Epithelial cell of prostate (primary cell): ENCODE data around the gene FOLR2.
"Not testable (repeated sequence)": the region's sequence is repeated elsewhere in the genome, so short reads cannot be mapped to it uniquely, and the experiment has no call there.

ENCODE experiments used
- DNase-seq: peaks from one replicate; pipeline ENCODE4 v3.0.0-alpha.2; 2011; ENCODE audit warnings: low read depth, low spot score
- H3K27ac ChIP-seq: fragments of 450-650 bp; 2 replicates; pipeline ENCODE4 v1.5.1; 2017; ENCODE audit warnings: mild to moderate bottlenecking

FOLR2 gene

DNA sequence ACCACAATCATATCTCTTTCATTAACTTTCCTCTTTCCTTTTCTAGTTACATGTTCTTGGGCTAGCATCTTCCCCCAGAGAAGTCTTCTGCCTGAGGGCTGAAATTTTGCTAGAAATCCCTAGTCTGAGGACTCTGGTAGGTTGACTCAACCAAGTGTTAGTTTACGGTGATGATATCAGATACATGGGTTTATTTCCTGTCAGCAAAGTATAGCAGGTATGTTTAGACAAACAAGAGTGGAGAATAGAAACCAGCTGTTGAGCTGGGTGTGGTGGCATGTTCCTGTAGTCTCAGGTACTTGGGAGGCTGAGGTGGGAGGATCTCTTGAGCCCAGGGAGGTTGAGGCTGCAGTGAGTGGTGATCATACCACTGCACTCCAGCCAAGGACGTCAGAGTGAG, 13.4 kb upstream of the FOLR2 start:
- no peak overlapping the region for H3K27ac ChIP-seq
- no peak for DNase-seq

DNA sequence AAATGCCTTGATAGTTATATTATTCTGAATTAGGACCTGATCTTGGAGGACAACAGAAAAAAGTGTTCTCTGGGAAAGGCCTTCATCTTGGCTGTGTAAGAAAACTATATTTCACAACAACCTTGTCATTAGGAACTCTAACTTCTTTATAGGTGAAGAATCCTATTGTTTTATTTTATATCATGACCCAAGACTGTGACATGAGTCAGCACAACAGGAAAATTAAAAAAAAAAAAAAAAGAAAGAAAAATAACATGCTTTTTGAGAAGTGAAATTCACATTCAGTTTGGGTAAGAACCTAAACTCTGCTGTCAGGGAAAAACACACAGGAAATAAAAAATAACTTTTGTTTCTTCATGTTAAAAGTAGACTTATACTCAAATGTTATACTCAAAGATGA, 11.7 kb upstream of the FOLR2 start:
- no peak overlapping the region for H3K27ac ChIP-seq
- DNase-seq = no peak

DNA sequence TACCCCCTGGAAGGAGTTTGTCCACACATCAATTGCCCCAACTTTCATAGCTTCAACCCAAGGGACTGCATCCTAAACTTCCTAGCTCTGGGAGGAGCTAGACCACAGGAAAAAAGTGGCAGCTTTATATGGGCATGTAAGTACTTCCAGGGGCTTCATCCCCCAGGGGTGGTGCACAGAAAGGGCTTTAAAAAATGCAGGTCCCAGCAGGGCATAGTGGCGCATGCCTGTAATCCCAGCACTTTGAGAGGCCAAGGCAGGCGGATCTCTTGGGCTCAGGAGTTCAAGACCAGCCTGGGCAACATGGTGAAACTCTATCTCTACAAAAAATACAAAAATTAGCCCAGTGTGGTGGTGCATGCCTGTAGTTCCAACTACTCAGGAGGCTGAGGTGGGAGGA, 9.8 kb upstream of the FOLR2 start:
- DNase-seq = not testable (repeated sequence)

DNA sequence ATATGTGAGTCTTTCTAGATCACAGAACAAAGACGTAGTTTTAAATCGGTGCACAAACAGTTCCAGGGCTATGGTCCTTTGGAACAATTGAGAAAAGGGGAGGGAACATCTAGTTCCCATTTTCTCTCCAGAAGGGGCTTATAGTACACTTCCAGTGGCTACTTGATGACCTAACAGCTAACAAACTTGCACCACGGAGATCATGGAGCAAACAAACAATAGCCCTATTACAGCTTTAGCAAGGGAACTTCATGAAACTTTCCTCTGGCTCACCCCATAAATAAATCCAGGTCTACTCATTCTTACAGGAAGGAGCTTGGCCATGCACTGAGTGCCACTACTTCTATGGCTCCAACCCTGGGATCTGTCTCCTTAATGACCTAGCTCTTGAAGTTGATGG, 8.3 kb upstream of the FOLR2 start:
- H3K27ac ChIP-seq = no peak overlapping the region
- DNase-seq = no peak

More for the DNA sequence above, 9.8 kb upstream of the FOLR2 start:
- H3K27ac ChIP-seq = not testable (repeated sequence)

DNA sequence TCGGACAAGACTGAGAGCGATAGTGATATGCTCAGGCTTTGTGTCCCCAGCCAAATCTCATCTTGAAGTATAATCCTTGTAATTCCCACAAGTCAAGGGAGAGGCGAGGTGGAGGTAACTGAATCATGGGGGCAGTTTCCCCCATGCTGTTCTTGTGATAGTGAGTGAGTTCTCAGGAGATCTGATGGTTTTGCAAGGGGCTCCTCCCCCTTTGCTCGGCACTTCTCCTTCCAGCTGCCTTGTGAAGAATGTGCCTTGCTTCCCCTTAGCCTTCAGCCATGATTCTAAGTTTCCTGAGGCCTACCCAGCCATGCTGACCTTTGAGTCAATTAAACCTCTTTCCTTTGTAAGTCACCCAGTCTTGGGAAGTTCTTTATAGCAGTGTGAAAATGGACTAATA, 7.5 kb upstream of the FOLR2 start:
- H3K27ac ChIP-seq = no peak overlapping the region
- no peak for DNase-seq

DNA sequence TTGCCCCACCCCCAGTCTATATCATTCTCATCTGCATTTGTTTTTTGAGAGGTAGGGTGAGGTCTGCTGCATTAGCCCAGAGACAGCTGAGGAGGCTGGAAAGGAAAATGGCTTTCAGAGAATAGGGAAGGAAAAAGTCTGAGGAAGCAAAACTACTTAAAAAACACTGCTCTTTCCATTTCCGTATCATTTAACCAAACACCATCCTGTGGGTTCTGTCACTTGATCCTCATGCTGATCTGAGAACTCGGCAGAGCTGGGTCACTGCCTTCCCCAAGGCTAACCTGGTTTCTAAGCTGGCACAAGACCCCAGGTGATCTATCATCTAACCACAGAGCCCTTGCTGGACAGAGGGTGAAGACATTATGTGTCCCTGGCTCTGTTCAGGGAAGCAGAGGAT, 1.2 kb downstream of the FOLR2 start:
- no peak for DNase-seq
- no peak overlapping the region for H3K27ac ChIP-seq

DNA sequence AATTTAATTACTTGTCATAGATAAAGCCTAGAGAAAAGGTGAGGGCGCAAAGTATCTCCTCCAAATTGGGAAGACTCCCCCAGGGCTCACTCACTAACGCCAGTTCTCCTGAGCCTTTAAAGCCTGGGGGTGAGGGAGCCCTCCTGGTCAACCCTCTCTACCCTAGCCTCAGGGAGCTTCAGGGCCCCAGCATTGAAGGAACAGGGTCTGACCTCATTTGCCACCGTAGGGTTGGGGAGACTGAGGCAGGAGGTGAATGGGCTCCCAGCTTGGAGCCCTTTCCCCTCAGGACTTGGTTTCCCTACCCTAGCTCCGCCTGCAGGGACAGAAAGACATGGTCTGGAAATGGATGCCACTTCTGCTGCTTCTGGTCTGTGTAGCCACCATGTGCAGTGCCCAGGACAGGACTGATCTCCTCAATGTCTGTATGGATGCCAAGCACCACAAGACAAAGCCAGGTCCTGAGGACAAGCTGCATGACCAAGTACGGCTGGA, 1.7 kb downstream of the FOLR2 start:
- no peak for DNase-seq
- H3K27ac ChIP-seq = no peak overlapping the region

DNA sequence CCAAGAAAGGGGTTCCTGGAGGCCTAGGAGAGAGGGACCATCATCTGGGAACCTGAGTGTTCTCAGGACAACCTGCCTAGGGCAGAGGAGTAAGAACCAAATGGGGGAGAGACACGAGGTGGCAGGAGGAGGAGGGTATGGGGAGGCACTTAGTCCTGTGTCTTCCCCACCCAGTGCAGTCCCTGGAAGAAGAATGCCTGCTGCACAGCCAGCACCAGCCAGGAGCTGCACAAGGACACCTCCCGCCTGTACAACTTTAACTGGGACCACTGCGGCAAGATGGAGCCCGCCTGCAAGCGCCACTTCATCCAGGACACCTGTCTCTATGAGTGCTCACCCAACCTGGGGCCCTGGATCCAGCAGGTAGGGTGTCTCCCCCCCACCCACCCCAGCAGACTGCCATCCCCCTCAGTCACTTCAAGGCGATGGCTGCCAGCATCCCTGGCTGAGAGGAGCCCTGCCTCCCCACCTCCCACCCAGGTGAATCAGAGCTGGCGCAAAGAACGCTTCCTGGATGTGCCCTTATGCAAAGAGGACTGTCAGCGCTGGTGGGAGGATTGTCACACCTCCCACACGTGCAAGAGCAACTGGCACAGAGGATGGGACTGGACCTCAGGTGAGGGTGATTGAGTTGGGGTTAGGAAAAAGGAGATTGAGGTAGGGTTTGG, 4.2 kb downstream of the FOLR2 start:
- no peak overlapping the region for H3K27ac ChIP-seq
- no peak for DNase-seq

DNA sequence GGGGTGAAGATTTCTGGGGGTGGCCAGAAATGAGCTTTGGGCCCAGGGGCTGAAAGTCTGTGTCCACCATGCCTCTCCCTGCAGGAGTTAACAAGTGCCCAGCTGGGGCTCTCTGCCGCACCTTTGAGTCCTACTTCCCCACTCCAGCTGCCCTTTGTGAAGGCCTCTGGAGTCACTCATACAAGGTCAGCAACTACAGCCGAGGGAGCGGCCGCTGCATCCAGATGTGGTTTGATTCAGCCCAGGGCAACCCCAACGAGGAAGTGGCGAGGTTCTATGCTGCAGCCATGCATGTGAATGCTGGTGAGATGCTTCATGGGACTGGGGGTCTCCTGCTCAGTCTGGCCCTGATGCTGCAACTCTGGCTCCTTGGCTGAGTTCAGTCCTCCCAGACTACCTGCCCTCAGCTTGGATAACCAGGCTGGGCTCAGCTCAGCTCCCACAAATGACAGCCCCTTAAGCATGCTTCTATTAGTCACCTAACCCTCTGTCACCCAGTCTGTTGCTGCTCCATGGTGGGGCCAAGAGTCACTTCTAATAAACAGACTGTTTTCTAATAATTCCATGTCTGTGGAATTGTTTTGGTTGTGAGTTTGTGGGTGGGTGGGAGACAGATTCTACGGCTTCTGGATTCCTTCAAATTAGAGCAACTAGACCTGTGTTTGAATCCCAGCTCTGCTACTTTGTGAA, 4.9 kb downstream of the FOLR2 start:
- no peak overlapping the region for H3K27ac ChIP-seq
- no peak for DNase-seq

DNA sequence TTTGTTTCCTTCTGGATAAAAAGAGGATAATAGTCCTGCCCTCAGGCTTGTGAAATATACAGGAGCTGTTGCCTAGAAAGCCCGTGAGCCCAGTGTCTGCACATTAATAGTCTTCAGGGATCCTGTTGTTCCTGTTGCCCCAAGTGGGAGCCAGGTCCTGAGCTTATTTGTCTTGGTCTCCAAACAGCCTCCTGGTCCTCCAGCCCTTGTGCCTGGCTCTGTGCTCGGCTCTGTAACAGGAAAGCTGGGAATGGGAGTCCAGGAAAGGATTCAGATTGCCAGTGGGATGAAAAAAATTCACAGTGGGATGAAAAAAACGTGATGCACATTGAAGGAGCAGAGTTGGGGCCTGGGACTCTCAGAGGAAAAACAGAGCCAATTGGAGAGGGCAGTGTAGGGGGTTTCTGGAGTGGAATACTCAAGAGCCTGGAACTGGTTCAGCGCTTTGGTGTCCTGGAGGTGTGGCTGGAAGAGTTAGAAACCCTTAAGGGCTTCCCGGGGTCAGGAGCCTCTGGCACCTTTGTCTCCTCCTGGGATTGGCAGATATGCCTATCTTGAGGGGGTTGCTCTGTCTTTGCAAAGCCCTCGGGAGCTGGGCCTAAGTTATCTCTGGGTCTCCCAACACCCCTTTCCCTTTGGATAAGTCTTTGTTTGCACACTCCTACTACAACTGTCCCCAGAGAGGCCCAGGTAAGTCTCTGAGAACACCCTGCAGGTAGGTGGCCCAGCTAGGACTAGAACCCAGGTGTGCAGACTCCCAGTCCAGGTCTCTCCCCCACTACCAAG, 5.7 kb downstream of the FOLR2 start:
- H3K27ac ChIP-seq = peak overlapping the region; percentile 83
- no peak for DNase-seq

DNA sequence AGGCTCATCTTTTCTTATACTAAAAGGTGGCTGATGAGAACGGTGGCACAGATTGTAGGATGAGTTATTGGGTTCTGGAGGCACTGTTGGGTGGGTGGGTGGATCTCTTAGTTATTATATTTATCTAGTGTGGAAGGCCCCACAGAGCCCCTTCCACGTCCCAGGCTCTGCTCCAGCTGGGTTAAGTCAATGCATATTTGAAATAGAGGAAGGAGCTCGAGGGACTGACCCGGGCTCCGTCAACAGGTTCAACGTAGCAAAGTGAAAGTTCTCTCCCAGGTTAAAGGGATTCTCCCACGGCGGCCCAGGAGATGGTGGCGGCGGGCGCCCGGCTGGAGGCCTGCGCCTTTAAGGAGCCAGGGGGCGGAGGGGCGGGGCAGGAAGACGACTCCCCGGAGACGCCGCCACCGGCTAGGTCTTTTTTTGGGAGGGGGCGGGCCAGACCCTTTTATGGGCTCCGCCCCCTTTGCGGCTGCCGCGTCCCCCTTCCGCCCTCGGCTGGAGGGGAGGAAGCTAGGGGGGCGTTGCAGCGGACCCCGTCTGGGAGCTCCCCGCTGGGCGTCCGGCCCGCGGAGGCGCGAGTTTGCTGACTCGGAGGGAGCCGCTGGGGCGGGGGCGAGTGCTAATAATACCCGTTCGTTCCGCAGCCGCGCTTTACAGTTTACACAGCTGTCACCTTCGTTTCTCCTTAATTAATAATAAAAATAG, 6.5 kb downstream of the FOLR2 start:
- peak overlapping the region; percentile 83 for H3K27ac ChIP-seq
- DNase-seq = no peak

DNA sequence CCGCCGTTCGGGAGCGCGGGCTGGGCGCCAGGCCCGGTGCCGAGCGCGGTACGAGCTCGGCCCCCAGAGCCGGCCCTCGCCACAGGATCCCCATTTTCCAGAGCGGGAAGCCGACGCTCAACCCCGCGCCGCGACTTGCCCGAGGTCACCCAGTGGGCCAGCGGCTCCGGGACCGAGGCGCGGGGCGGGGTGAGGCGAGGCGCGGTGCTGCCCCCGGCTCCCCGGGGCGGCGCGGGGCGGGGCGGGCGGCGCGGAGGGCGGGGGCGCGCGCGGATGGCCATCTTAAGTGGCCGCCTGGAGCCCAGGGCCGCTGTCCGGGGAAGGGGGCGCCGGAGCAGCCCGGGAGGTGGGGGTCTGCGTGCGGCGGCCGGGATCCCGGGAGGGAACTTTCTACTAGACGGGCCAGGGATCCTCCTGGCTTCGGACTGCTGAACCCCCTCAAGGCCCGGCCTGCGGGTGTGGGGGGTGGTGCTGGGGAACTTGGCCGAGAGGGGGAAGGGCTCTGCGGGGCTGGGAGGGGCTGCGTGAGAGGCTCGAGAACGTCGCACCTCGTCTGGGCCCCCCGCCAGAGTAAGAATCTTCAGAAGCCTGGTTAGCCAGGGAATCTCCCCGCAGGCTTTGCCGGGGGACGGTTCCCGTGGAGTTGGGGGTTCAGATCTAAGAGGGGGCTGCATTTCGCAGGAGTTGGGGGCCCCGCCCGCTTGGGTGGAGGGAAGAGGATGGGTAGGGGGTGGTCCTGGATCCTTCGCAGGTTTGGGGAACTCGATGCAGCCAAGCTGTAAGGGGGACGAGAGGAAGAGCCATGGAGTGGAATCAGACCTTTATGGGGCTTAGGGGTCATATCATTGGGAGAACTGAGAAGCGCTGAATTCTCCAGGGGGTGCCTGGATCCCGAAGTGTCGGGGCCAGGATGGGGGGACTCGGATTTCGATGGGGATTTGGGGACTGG, 7.3 kb downstream of the FOLR2 start:
- no peak for DNase-seq
- peak overlapping the region; percentile 83 for H3K27ac ChIP-seq

DNA sequence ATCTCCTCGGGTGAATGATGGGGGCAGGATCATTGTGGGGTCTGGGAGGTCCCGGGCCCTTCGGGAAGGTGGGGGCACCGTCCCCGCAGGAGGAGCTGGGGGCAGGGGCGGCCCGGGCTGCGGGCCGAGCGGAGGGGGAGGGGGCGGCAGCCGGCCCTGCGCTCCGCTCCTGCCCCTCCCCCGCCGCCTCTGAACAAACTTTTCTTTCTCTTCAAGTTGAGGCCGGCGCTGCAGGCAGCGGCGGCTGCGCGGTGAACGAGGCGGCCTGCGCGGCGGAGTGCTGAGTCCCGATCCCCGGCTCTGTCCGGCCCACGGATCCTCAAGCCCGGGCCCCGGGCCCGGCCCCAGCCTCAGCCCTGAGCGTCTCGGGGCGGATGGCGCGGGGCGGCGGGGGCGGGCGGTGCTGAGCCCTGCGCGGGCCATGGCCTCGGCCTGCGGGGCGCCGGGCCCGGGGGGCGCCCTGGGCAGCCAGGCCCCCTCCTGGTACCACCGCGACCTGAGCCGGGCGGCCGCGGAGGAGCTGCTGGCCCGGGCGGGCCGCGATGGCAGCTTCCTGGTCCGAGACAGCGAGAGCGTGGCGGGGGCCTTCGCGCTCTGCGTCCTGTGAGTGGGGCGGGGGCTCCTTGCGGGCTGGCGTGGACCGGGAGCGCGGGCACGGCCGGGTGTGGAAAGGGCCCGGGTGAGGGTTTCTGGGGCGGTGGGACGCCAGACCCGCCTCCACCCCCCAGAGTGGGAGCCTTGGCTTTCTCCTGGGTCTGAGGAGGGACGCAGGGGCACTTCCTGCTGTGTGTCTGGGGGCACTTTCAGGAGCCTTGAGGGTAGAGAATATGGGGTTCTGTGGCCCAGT, 8.2 kb downstream of the FOLR2 start, which contains the start of gene INPPL1:
TSS of gene INPPL1 (plus strand) at position 204 of the 847 bp plus-strand sequence. CDS start at position 422, 218 bp downstream.
- H3K27ac ChIP-seq = peak within 1 kb of the TSS; percentile 83
- no peak for DNase-seq

DNA sequence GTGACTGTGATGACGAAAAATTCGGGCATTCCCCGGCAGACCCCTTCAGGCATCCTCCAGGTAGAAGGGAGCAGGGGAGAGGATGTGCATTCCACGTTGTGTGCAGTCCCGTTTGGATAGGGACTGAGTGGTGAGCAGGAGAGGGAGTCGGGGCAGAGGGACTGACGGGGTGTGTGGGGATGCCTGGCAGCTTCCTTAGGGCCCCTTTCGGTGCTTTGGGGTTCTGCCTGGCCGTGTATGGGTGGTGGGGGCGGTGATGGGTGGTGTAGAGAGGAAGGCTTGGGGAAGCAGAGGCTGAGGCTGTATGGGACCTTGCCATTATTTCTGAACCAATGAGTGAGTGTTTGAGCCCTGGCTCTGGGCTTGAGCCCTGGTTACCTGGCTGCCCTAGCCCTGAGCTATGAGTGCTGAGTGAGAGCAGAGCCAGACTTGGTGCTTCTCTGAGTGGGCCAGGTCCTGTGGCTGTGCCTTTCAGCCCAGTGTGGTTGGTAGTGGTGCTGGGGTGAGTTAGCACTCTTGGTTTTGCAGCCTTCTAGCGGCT, 8.9 kb downstream of the FOLR2 start:
- no peak for DNase-seq
- peak overlapping the region; percentile 83 for H3K27ac ChIP-seq

DNA sequence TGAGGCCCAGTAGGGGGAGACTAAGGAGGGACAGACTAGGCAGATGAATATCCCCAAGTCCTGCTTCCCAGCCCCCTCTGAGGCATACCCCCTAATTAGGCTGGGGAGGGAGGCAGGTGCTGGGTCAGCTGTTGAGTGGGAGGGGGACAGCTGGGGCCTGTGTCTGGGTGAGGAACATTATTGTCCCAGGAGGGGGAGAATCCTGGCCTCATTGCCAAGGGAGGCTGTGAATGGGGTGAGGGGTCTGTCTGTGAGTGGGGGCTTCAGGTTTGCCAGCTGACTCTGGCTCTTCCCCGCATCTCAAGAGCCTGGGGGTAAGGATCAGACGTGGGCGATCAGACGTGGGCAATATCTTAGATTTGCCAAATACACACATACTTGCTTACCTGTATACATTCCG, 10.1 kb downstream of the FOLR2 start:
- H3K27ac ChIP-seq = peak overlapping the region; percentile 34
- no peak for DNase-seq

DNA sequence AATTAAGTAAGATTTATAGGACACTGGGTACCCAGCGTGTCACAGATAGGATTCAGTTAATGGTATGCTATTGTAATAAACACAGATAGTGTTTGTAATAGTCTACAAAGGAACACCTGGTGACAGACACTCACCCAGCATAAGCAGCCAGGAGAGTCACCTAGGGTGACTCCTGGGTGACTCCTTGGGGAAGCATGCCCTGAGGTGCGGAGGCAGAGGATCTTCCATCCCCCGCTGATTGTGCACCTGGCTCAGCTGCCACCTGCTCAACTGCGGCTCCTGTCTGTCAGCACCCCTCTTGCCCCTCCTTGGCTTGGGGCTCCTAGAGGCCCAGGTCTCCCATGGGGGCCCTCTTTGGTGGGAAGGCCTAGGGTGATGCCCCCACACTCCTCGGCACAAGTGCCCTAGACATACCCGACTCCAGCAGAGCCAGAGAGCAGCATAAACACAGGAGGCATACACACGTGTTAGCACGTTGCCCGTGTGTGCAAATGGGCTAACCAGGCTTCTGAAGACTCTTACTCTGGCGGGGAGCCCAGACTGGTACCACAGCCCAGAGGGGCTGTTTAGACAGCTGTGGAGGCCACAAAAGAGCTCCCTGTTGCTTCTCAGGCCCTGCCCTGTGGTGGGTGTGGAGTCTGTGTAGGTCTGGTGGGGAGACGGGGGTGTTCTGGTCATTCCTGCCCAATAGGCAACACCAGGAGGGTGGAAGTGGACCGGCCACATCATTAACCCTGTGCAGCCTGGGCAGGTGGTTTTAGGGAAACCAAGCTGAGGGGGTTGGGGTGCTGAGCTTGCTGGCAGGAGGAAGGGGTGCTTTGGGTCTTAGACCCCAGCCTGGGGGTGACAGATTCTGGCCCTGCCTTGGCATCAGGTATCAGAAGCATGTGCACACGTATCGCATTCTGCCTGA, 11.0 kb downstream of the FOLR2 start:
- DNase-seq = no peak

DNA sequence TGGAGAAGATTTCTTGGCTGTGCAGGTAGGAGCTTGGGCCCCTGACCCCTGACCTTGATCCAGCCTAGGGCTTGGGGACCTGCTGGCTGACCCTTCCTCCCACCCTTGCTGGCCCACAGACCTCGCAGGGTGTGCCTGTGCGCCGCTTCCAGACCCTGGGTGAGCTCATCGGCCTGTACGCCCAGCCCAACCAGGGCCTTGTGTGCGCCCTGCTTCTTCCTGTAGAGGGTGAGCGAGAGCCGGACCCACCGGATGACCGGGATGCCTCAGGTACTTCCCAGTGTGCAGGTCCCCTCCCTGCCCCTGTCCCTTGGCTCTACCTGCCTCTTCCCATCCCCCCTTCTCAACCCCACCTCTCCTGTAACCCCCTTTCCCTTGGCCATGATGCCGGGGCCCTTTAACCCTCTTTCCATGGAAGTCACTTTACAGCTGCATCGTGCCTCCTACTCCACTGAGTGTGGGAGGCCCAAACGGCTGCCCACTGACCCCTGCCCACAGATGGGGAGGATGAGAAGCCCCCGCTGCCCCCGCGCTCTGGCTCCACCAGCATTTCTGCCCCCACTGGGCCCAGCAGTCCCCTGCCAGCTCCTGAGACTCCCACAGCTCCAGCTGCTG, 11.7 kb downstream of the FOLR2 start:
- no peak for DNase-seq
- H3K27ac ChIP-seq = no peak overlapping the region

More for the DNA sequence above, 11.0 kb downstream of the FOLR2 start:
- H3K27ac ChIP-seq = peak overlapping the region; percentile 34
